HT1080 (cell line): ENCODE results near the gene SYNGR2. TPM values are rescaled to one million over a fixed set of nuclear protein-coding genes. Genes with fewer than 3 reads are reported as not detected.

ENCODE experiments used
- DNase-seq: peaks from one replicate; pipeline ENCODE4 v3.0.0-alpha.2; 2015; ENCODE audit warnings: low read depth
- small RNA-seq: library from RNA; depleted of rRNA; stranded (forward); fragments of <200 nt; gene quantifications from one replicate; pipeline ENCODE3, GENCODE V24; 2014
- total RNA-seq: library from RNA; depleted of rRNA; stranded (reverse); fragments of >200 nt; shearing (Covaris generic); gene quantifications from 2 replicates; pipeline ENCODE4 v1.2.3, GENCODE V29; 2014; rRNA removed

SYNGR2 gene
- total RNA-seq, 1 experiment from 2014 or later, result 62.1 TPM

DNA sequence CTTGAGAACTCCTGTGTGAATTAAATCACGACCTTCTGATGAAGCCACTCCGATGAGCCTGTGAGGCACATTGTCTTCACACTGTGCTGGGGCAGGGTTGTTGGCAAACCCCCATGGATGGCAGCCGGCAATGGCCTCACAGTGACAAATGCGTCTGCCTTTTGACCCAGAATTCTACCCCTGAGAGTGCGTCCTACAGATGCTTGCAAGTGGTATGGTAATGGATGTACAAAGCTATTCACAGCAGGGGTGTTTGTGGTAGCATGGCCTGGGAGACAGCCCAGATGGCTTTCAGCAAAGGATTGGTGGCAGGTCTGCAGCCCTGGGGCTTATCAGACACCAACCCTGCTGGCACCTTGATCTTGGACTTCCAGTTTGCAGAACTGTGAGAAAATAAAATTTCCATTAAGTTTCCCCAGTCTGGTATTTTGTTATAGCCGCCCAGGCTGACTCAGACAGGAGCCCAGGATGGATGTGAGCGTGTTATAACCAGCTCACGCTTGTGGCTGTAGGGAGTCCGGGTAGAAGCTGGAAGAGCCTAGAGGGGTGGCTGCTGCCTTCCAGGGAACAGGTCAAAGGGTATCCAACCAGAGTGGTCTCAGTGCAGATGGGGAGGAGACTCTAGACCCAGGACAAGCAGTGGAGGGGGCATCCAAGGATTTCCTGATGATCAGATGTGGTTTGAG, 28.9 kb downstream of the SYNGR2 start:
- no peak for DNase-seq

DNA sequence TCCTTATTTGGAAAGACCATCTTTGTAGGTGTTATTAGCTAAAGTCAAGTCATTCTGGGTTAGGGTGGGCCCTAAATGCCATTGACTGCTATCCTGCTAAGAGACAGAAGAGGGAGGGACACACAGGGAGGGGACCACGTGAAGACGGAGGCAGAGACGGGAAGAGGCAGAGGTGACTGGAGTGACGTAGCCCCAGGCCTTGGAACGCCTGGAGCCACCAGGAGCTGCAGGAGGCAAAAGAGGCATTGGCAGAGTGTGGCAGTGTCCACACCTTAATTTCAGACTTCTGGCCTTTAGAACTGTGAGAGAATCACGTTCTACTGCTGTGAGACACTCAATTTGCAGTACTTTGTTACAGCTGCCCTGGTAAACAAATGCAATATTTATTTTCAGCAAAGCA, 32.1 kb downstream of the SYNGR2 start:
- DNase-seq, result no peak

DNA sequence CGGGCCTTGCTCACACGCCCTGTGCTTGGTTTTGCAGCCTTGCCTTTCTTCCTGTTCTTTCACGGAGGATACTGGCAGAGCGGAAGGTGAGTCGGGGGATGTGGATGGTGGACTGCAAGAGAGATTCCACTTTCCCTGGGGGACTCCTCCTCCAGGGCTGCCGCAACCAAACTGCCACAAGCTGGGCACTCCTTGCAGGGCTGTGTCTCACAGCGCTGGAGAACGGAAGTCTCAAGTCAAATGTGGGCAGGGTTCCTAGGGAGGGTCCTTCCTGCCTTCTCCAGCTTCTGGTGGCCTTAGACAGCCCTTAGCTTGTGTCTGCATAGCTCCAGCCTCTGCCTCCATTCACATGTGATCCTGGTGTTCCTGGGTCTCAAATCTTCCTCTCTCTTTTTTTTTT, 34.3 kb downstream of the SYNGR2 start:
- DNase-seq, result no peak

DNA sequence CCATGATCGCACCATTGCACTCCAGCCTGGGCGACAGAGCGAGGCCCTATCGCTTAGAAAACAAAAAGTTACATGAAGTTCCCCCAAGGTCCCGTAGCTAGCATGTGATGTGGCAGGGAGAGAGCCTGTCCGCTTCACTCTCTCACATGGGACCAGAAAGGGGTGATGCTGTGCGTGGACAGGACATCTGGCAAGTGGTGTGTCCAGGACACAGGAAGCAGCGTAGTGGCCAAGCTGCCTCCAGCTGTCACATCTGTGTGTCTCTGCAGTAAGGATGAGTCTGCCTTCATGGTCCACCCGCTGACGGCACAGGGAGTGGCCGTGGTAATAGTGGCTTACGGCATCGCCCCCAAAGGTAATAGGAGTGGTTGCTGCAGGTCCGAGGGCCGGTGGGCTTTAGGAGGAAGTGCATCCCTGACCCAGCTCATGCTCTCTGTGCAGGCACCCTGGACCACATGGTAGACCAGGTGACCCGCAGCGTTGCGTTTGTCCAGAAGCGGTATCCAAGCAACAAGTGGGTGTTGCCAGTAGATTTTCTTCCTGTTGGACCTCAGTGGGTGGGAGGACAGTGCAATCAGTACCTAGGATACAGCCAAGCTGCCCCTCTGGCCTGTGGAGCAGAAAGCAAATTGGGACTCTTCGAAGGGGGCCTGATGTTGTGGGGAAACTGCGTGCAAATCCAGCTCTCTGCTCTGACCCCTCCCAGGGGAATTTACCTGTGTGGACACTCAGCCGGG, 36.2 kb downstream of the SYNGR2 start:
- DNase-seq, result no peak

DNA sequence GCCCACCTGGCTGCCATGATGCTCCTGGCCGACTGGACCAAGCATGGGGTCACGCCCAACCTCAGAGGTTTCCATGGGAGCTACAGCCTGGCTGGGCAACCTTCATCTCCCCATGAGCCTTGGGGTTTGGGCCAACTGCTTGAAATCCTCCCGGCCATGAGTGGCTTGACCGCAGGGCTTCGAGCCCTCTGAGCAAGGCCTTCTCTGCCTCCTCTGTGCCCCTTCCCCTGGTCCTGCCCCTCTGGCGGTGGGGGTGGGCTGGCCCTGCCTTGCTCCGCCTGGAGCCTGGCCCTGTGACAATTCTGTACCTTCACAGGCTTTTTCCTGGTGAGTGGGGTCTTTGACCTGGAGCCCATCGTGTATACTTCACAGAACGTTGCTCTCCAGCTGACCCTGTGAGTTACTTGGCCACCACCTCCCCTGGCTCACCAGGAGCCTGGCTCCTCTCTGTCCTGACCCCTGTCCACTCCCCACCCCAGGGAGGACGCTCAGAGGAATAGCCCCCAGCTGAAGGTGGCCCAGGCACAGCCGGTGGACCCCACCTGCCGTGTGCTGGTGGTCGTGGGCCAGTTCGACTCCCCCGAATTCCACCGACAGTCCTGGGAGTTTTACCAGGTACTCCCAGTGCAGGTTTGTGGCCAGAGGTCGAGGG, 36.9 kb downstream of the SYNGR2 start:
- no peak for DNase-seq

DNA sequence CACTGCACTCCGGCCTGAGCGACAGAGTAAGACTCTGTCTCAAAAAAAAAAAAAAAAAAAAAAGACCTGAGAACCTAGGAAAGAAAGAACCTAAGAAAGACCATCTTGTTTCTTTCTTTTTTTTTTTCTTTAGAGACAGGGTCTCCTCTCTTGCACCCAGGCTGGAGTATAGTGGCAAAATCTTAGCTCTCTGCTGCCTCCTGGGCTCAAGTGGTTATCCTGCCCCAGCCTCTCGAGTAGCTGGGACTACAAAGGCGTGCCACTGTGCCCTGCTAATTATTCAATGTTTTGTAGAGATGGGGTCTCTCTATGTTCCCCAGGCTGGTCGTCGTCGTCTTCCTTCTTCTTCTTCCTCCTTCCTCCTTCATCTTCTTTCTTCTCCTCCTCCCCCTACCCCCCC, 37.9 kb downstream of the SYNGR2 start:
- DNase-seq, result no peak

DNA sequence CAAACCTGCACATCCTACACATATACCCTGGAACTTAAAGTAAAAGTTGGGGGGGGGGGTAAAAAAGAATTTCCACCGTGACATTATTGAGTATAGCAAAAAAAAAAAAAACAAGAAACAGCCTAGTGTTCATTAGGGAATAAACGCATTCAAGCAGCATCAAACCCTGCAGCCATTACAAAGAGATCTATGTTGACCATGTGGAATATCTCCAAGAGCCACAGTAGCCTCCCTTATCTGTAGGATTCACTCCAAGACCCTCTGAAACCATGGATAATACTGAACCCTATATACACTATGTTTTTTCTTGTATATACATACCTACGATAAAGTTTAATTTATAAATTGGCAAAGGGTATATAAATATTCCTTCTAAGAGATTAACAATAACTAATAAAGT, 40.1 kb downstream of the SYNGR2 start:
- DNase-seq, result no peak

DNA sequence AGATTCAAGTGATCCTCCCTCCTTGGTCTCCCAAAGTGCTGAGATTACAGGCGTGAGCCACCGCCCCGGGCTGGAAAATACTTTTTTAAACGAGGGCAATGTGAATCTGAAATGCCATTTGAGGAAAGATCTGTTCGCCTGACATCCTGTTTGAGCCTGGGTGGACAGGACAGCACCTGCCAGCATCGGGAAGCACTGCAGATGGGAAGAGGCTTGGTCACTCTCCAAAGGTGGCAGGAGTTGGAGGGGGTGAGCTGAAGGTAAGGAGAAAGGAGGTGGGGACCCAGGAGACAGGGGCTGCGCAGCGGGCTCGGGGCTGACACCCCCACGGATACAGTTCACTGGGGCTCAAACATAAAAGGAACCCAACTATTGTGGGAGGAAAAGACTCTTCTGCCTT, 41.7 kb downstream of the SYNGR2 start:
- no peak for DNase-seq

DNA sequence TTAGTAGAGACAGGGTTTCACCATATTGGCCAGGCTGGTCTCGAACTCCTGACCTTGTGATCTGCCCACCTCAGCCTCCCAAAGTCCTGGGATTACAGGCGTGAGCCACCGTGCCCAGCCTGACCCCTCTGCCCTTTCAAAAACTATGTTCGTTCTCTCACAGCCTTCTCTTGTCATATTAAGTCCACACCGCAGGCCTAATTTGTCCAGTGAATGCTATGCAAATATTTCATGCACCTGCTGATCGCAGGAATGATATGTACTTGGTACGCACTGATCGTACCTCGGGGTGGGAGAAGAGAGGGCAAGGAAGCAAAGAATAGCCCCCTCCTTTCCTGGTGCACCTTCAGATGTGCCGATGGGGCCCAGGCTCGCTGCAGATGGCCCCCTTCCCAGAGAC, 42.7 kb downstream of the SYNGR2 start:
- DNase-seq, result no peak

DNA sequence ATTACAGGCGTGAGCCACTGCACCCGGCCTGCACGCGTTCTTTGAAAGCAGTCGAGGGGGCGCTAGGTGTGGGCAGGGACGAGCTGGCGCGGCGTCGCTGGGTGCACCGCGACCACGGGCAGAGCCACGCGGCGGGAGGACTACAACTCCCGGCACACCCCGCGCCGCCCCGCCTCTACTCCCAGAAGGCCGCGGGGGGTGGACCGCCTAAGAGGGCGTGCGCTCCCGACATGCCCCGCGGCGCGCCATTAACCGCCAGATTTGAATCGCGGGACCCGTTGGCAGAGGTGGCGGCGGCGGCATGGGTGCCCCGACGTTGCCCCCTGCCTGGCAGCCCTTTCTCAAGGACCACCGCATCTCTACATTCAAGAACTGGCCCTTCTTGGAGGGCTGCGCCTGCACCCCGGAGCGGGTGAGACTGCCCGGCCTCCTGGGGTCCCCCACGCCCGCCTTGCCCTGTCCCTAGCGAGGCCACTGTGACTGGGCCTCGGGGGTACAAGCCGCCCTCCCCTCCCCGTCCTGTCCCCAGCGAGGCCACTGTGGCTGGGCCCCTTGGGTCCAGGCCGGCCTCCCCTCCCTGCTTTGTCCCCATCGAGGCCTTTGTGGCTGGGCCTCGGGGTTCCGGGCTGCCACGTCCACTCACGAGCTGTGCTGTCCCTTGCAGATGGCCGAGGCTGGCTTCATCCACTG, 45.8 kb downstream of the SYNGR2 start, which contains the start of gene BIRC5:
TSS of gene BIRC5 (plus strand) at position 238 of the 690 bp plus-strand sequence. CDS start at position 302, 64 bp downstream.
- DNase-seq, result peak; percentile 85

DNA sequence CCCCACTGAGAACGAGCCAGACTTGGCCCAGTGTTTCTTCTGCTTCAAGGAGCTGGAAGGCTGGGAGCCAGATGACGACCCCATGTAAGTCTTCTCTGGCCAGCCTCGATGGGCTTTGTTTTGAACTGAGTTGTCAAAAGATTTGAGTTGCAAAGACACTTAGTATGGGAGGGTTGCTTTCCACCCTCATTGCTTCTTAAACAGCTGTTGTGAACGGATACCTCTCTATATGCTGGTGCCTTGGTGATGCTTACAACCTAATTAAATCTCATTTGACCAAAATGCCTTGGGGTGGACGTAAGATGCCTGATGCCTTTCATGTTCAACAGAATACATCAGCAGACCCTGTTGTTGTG, 46.3 kb downstream of the SYNGR2 start:
- DNase-seq, result no peak

DNA sequence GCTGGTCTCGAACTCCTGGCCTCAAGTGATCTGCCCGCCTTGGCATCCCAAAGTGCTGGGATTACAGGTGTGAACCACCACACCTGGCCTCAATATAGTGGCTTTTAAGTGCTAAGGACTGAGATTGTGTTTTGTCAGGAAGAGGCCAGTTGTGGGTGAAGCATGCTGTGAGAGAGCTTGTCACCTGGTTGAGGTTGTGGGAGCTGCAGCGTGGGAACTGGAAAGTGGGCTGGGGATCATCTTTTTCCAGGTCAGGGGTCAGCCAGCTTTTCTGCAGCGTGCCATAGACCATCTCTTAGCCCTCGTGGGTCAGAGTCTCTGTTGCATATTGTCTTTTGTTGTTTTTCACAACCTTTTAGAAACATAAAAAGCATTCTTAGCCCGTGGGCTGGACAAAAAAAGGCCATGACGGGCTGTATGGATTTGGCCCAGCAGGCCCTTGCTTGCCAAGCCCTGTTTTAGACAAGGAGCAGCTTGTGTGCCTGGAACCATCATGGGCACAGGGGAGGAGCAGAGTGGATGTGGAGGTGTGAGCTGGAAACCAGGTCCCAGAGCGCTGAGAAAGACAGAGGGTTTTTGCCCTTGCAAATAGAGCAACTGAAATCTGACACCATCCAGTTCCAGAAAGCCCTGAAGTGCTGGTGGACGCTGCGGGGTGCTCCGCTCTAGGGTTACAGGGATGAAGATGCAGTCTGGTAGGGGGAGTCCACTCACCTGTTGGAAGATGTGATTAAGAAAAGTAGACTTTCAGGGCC, 51.2 kb downstream of the SYNGR2 start:
- DNase-seq, result no peak

Small RNAs within 50 kb of the gene (small RNA-seq; reads per million reads assigned to genes)
- gene AC087645.1, result not detected

Other genes starting within 250 kb of the SYNGR2 start
- 2.7 and 4.1 TPM in 2 replicates for gene TNRC6C, start 209.9 kb upstream of the SYNGR2 start, total RNA-seq
- gene TMC6, start 39.8 kb upstream of the SYNGR2 start, total RNA-seq, result 4.0 and 6.1 TPM in 2 replicates
- 0.95 and 1.5 TPM in 2 replicates for gene TMC8, start 37.8 kb upstream of the SYNGR2 start, total RNA-seq
- gene C17orf99, start 22.2 kb upstream of the SYNGR2 start, total RNA-seq, result not detected in 2 replicates
- 137 and 153 TPM in 2 replicates for gene TK1, start 18.5 kb downstream of the SYNGR2 start, total RNA-seq
- gene AFMID, start 18.8 kb downstream of the SYNGR2 start, total RNA-seq, result 35.2 and 37.2 TPM in 2 replicates
- gene BIRC5, start 45.7 kb downstream of the SYNGR2 start, total RNA-seq, result 166 and 195 TPM in 2 replicates
- gene TMEM235, start 63.0 kb downstream of the SYNGR2 start, total RNA-seq, result not detected in 2 replicates
- 22.9 and 27.4 TPM in 2 replicates for gene SOCS3, start 191.5 kb downstream of the SYNGR2 start, total RNA-seq
- gene PGS1, start 210.1 kb downstream of the SYNGR2 start, total RNA-seq, result 27.6 and 38.0 TPM in 2 replicates